MCF 10A (cell line): Measurements from ENCODE around the gene HECTD4. TPM values are rescaled to one million over a fixed set of nuclear protein-coding genes. Genes with fewer than 3 reads are reported as not detected.

Source experiments
- BruUV-seq: library from RNA; stranded (reverse); fragments of 400-500 nt; replicated peaks from 2 replicates; lab custom pipeline; 2021; lab: Mats Ljungman, UMichigan
- CTCF ChIA-PET: fragments of 300-600 bp; sonication (Branson Sonifier 250); formaldehyde crosslinking; extraction: SDS; loops from one replicate; lab custom pipeline; 2021; ENCODE audit warnings: antibody characterized with exemption, inconsistent platforms; lab: Yijun Ruan, JAX
- POLR2A ChIA-PET: fragments of 300-600, 350-650 bp; sonication (Branson Sonifier 250); formaldehyde crosslinking; extraction: SDS; loops from one replicate; lab custom pipeline; 2020; ENCODE audit warnings: antibody characterized with exemption, inconsistent platforms; lab: Yijun Ruan, JAX
- DNase-seq: peaks from one replicate; pipeline ENCODE4 v3.0.0-alpha.2; 2018; ENCODE audit not compliant: unreplicated experiment
- H3K27ac Mint-ChIP-seq: one replicate; pipeline ENCODE4 v1.8.0; 2022; ENCODE audit warnings: mild to moderate bottlenecking, low read depth, mixed read lengths; ENCODE audit not compliant: unreplicated experiment
- H3K27me3 Mint-ChIP-seq: one replicate; pipeline ENCODE4 v1.8.0; 2022; ENCODE audit warnings: mixed read lengths; ENCODE audit not compliant: insufficient read depth, unreplicated experiment
- H3K36me3 Mint-ChIP-seq: one replicate; pipeline ENCODE4 v1.8.0; 2022; ENCODE audit warnings: mild to moderate bottlenecking, moderate library complexity, mixed read lengths; ENCODE audit not compliant: insufficient read depth, unreplicated experiment
- H3K4me1 Mint-ChIP-seq: one replicate; pipeline ENCODE4 v1.8.0; 2022; ENCODE audit warnings: mixed read lengths; ENCODE audit not compliant: insufficient read depth, unreplicated experiment
- H3K4me3 Mint-ChIP-seq: one replicate; pipeline ENCODE4 v1.8.0; 2022; ENCODE audit warnings: mild to moderate bottlenecking, moderate library complexity, mixed read lengths; ENCODE audit not compliant: unreplicated experiment
- H3K9me3 Mint-ChIP-seq: one replicate; pipeline ENCODE4 v1.8.0; 2022; ENCODE audit warnings: mixed read lengths; ENCODE audit not compliant: unreplicated experiment
- CTCF ChIP-seq: fragments of 200-600 bp; IDR thresholded peaks from one replicate; pipeline ENCODE4 v1.8.0; 2022; ENCODE audit warnings: antibody characterized with exemption, mild to moderate bottlenecking; ENCODE audit not compliant: unreplicated experiment
- intact Hi-C: fragments of 100-400 bp; cut with micrococcal nuclease; formaldehyde crosslinking; loops from 2 replicates; pipeline ENCODE4 v1.14.1; 2022
- total RNA-seq: library from RNA; stranded (reverse); gene quantifications from 2 replicates; pipeline ENCODE4 v1.2.3, GENCODE V29; 2022

Gene HECTD4
- total RNA-seq, 1 experiment from 2014 or later: 35.2 TPM

- no peaks in the 10 kb centered on the region for H3K9me3 Mint-ChIP-seq
- no peak for DNase-seq
- TF ChIP-seq CTCF: no peak
- H3K4me3 Mint-ChIP-seq: no peak overlapping the region
- H3K36me3 Mint-ChIP-seq: peaks cover 21% of the 10 kb centered on the region
- POLR2A ChIA-PET: interaction anchor here (1.1 kb wide), 1 partner anchor 18 kb away, joined by 4 read pairs; no protein-coding TSS in a partner anchor
- BruUV-seq: no TSS peak
- intact Hi-C loops: no loop called here
- no peak overlapping the region for H3K27ac Mint-ChIP-seq
- CTCF ChIA-PET: interaction anchor here (0.6 to 1.4 kb wide), 2 partner anchors 13 to 86 kb away, joined by 3 read pairs; no protein-coding TSS in a partner anchor
- no peaks in the 10 kb centered on the region for H3K27me3 Mint-ChIP-seq
- H3K4me1 Mint-ChIP-seq: peaks cover 15% of the 10 kb centered on the region
These were observed 93.6 kb downstream of the HECTD4 start for GRCh38 chr12:112288638-112289037.

GRCh38 chr12:112285600-112286401 is 96.4 kb downstream of the HECTD4 start:
- ChIA-PET POLR2A (no interaction called here), CTCF (interaction anchor here (1.0 kb wide), 1 partner anchor 88 kb away, joined by 4 read pairs; no protein-coding TSS in a partner anchor)
- BruUV-seq: no TSS peak
- no peak for TF ChIP-seq CTCF
- H3K4me1 Mint-ChIP-seq: peaks cover 11% of the 10 kb centered on the region
- H3K4me3 Mint-ChIP-seq: no peak overlapping the region
- no peak overlapping the region for H3K27ac Mint-ChIP-seq
- no peaks in the 10 kb centered on the region for H3K27me3 Mint-ChIP-seq
- no peaks in the 10 kb centered on the region for H3K9me3 Mint-ChIP-seq
- H3K36me3 Mint-ChIP-seq: peaks cover 12% of the 10 kb centered on the region
- intact Hi-C loops: no loop called here
- DNase-seq: no peak

- Mint-ChIP-seq H3K9me3 (no peaks in the 10 kb centered on the region), H3K27me3 (no peaks in the 10 kb centered on the region), H3K27ac (peak overlapping the region; percentile 86), H3K36me3 (peaks cover 9% of the 10 kb centered on the region), H3K4me1 (peaks cover 11% of the 10 kb centered on the region), H3K4me3 (no peak overlapping the region)
- intact Hi-C loops: no loop called here
- DNase-seq: no peak
- no peak for TF ChIP-seq CTCF
- no TSS peak for BruUV-seq
- CTCF ChIA-PET: interaction anchor here (0.6 kb wide), 3 partner anchors 9 to 383 kb away, joined by 3 to 5 read pairs (median 3); no protein-coding TSS in a partner anchor
- POLR2A ChIA-PET: interaction anchor here (0.8 to 1.0 kb wide), 2 partner anchors 9 to 60 kb away, joined by 3 read pairs; no protein-coding TSS in a partner anchor
These were observed 98.7 kb downstream of the HECTD4 start for GRCh38 chr12:112283546-112283945.

- ChIA-PET CTCF (interaction anchor here (0.6 to 0.9 kb wide), 2 partner anchors 128 to 383 kb away, joined by 3 read pairs; no protein-coding TSS in a partner anchor), POLR2A (interaction anchor here (1.0 kb wide), 1 partner anchor 10 kb away, joined by 3 read pairs; no protein-coding TSS in a partner anchor)
- no peaks in the 10 kb centered on the region for H3K27me3 Mint-ChIP-seq
- H3K36me3 Mint-ChIP-seq: peaks cover 7% of the 10 kb centered on the region
- no peak for DNase-seq
- H3K4me3 Mint-ChIP-seq: no peak overlapping the region
- H3K27ac Mint-ChIP-seq: peak overlapping the region; percentile 86
- intact Hi-C loops: no loop called here
- peaks cover 11% of the 10 kb centered on the region for H3K4me1 Mint-ChIP-seq
- no peaks in the 10 kb centered on the region for H3K9me3 Mint-ChIP-seq
- TF ChIP-seq CTCF: no peak
- no TSS peak for BruUV-seq
These were observed 99.3 kb downstream of the HECTD4 start for GRCh38 chr12:112282920-112283319.
